C4-2B (cell line): Measurements from ENCODE around the gene NPRL2.

Experiments used
- CTCF ChIP-seq: fragments of 450-650 bp; conservative IDR thresholded peaks from 2 replicates; pipeline ENCODE4 v1.5.1; 2017; ENCODE audit warnings: mild to moderate bottlenecking
- ZFX ChIP-seq: fragments of 450-650 bp; IDR thresholded peaks from 2 replicates; pipeline ENCODE4 v1.6.1; 2017

GRCh38 chr3:50364573-50365079 is 14.1 kb upstream of the NPRL2 start:
- TF ChIP-seq CTCF (no peak), ZFX (no peak)
